Raji (cell line): ENCODE results near the gene ZFAND4.

Experiments used
- POLR2A ChIP-seq: IDR thresholded peaks from 2 replicates; pipeline ENCODE4 v1.6.1; 2011; ENCODE audit warnings: low read depth, low read length, control low read depth; ENCODE audit not compliant: insufficient read depth

ZFAND4 gene

GRCh38 chr10:45591280-45591679, 81.3 kb downstream of the ZFAND4 start:
- no peak for TF ChIP-seq POLR2A

GRCh38 chr10:45589868-45590267, 82.7 kb downstream of the ZFAND4 start:
- TF ChIP-seq POLR2A, result no peak

DNA sequence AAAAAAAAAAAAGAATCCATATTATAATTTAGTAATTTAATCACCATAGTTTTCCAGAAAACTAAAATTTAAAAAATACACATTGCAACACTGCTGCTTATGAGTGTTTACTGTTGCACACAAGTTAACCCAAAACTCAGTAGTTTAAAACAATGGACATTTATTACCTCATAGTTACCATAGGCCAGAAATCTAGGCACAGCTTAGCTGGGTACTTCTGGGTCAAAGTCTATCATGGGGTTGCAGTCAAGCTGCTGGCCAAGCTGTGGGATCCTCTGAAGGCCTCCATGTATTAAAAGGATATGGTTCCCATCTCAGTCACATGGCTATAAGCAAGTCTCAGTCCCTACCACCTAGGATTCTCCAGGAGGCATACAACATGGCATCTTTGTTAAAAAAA, 83.6 kb downstream of the ZFAND4 start:
- no peak for TF ChIP-seq POLR2A

DNA sequence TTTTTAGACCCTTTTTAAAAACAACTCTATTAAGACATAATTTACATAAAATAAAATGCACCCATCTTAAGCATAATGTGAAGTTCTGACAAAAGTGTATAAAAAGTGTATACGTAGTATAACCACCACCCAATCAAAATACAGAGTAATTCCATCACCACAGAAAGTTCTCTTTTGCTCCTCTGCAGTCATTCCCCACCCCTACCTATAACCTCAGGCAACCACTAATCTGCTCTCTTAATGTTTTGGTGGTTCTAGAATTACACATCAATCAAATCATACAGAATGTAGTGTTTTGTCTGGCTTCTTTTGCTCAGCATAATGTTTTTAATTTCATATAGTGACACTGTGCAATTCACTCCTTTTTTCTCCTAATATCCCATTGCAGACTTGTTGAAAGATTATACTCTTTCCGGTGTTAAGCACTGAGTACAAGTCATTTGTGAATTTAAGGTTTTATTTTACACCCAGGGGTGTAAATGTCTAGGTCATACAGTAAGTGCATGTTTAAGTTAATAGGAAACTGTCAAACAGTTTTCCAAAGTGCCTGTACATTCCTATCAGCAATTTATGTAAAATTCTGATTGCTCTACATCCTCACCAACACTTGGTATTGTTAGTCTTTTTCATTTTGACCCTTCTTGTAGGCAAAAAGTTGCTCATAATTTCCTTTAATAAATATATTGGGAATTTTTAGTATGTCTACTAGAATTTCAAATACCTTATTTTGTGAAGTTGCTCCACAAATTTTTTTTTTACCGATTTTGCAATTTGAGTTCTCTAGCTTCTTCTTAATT, 86.3 kb downstream of the ZFAND4 start:
- TF ChIP-seq POLR2A, result no peak

- TF ChIP-seq POLR2A, result no peak
Observed at GRCh38 chr10:45585131-45585530, 87.4 kb downstream of the ZFAND4 start.

DNA sequence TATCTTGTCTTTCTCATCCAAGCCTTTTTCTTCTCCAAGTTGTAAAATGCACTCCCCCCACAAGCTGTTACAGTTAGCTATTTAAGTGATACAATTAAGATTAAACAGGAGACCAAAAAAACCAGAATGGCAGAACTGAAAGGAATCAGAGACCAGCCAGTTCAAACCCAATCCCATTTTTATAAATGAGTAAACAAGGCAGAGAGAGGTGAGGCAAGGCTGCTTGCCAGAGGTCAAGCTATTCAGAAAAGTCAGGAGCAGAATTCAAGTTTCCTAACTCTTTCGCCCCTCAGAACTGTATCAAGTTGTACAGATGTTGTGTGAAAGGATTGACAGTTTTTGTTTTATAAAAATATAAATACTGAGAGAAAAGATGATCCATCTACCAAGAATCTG, 90.2 kb downstream of the ZFAND4 start:
- no peak for TF ChIP-seq POLR2A

DNA sequence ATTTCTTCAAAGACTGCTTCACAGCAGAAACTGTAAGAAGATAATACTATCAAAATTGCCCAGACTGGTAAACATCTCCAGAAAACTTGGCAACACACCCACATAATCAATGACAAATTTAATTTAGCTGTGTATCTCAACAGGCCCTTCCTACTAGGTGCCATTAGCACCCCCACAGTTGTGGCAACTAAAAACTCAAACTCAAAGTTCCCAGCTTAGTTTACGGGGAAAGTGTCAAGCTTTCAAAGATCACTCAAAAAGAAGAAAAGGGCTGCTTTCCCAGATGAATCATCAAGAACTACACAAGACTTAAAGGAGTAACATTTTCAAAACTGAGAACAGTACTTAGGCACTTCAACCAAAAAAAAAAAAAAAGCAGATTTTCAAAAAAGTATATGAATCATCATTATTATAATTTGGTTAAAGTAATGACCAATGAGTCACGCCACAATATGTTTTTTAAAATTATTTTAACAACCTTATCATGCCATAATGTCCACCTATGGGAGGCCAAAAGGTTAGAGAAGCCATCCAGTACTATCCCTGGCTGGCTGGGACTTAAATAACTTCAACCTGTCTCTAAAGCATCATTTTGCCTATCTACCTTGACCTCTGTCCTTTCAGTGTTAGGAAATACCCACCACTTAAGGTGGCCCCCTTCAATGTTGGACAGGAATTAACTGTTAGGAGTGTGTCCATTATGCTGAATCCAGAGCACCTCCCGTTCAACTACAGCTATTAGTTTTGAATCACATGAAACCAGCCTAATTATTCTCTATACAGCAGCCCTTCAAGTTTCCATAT, 90.8 kb downstream of the ZFAND4 start:
- TF ChIP-seq POLR2A, result no peak

DNA sequence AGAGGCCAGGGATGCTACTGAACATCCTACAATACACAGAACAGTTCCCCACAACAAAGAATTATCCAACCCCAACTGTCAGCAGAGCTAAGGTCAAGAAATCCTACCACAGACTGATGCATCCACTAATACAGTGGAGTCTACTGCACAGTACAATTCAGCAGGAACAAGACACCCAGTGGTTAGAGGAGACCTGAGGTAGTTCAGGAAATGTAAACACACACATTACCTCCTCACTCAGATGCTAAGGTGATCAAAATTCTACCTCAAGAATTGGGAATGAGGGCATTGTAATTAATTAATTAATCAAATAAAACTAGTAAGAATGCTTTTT, 91.4 kb downstream of the ZFAND4 start:
- no peak for TF ChIP-seq POLR2A

DNA sequence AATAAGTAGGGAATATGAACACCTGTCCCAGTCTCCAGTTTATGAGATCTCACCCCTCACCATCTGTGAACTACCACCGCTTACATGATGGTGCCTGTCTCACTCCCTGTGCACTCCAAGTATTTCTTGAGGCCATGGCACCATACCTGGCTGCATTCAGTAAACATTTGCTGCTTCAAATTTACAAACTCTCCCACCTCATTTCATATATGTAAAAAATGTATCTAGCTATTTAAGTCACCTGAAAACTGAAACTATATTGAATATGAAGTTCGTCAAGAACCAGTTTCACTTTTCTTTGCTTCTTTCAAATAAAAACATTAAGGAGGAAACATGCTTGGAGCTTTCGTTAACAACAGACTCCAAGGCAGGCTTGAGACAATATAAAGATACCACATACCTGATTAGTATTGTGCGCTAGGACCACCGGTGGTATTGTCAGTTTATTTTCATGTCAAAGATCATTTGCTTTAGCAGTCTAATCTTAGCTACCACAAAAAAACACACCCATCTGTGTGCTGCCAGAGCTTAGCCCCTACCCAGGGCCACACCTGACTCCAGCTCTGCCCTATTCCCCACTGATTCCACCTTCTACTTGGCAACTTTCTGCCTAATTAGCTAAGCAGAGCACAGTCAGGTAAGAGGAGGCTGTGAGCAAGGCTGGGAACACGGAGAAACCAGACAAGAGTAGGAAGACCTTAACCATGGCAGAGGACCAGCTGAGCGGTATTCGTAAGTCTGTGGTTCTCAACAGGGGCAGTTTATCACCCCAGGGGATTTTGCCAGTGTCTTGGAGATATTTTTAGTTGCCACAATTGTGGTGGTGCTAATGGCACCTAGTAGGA, 92.0 kb downstream of the ZFAND4 start:
- no peak for TF ChIP-seq POLR2A

DNA sequence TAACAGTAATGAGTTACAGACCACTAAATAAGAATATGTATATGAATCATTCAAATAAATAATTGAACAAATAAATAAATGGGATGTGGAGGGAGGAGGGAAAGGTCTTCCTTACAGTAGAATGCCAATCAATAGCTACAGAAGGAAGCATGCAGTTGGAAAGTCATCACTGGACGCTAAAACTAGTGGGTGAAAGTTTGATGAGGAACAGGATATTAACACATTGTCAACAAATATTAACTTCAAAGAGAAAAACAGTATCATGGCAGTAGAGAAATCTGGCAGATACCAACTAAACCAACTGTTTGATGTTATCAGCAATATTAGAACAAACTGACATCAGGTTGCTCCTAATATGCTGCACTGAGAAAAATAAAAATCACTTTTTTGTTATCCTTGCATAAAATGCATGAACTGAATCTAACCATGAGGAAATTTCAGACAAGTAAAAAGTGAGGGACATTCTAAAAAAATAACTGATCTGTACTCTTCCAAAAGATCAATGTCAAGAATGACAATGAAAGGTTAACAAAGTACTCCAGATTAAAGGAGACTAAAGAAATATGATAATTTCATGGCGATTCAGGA, 94.1 kb downstream of the ZFAND4 start:
- TF ChIP-seq POLR2A, result no peak

- TF ChIP-seq POLR2A, result no peak
Observed at GRCh38 chr10:45575966-45576597, 96.5 kb downstream of the ZFAND4 start.

GRCh38 chr10:45569471-45569870, 103.1 kb downstream of the ZFAND4 start:
- TF ChIP-seq POLR2A, result no peak

DNA sequence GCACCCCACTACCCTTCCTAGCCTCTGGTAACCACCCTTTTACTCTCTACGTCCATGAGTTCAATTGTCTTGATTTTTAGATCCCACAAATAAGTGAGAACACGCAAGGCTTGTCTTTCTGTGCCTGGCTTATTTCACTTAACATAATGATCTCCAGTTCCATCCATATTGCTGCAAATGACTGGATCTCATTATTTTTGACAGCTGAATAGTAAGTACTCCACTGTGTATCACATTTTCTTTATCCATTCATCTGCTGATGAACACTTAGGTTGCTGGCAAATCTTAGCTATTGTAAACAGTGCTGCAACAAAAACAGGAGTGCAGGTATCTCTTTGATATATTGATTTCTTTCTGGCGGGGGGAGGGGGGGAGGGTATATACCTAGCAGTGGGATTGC, 106.2 kb downstream of the ZFAND4 start:
- no peak for TF ChIP-seq POLR2A
